Measurements from ENCODE around the gene CEP152. TPM values are rescaled to one million over a fixed set of nuclear protein-coding genes. Genes with fewer than 3 reads are reported as not detected.

CEP152 gene
- polyA plus RNA-seq, 1 donor from 2014 or later = 1.3 TPM

GRCh38 chr15:48777645-48778330 is 33.1 kb downstream of the CEP152 start:
- H3K4me2 ChIP-seq (ENCODE audit: low read length) = no peak overlapping the region
- no peak overlapping the region for H3K4me3 ChIP-seq (ENCODE audit: low read length)

GRCh38 chr15:48775546-48775945 is 35.3 kb downstream of the CEP152 start:
- TF ChIP-seq MXI1 (conservative IDR thresholded peaks at IDR 0.05; ENCODE audit: poor library complexity, severe bottlenecking) (no peak), RAD21 (conservative IDR thresholded peaks at IDR 0.05) (no peak), POLR2AphosphoS5 (IDR thresholded peaks at IDR 0.05) (no peak), EZH2 (IDR thresholded peaks at IDR 0.05; ENCODE audit: borderline replicate concordance, insufficient read depth, low read length, poor library complexity, severe bottlenecking) (no peak), SMC3 (conservative IDR thresholded peaks at IDR 0.05; ENCODE audit: poor library complexity) (no peak), REST (IDR thresholded peaks at IDR 0.05; ENCODE audit: borderline replicate concordance) (no peak), TAF1 (IDR thresholded peaks at IDR 0.05; ENCODE audit: low read depth) (no peak)
- Histone ChIP-seq H3K4me3 (ENCODE audit: low read length) (no peak overlapping the region), H3K27me3 (ENCODE audit: insufficient read depth, low read depth, low read length) (no peaks in the 10 kb centered on the region), H4K20me1 (ENCODE audit: insufficient read depth) (no peaks in the 10 kb centered on the region), H3F3A (ENCODE audit: insufficient read depth, low read length, poor library complexity, severe bottlenecking) (no peaks in the 10 kb centered on the region), H3K9ac (ENCODE audit: low read length) (no peak overlapping the region), H3K9me3 (ENCODE audit: low read length) (no peaks in the 10 kb centered on the region), H3K79me2 (replicated peaks; ENCODE audit: insufficient read depth, low read length) (no peaks in the 10 kb centered on the region), H2AFZ (ENCODE audit: low read depth, low read length) (no peak overlapping the region), H3K9me2 (ENCODE audit: insufficient read depth, low read length) (no peaks in the 10 kb centered on the region), H3K36me3 (ENCODE audit: insufficient read depth, low read length) (no peaks in the 10 kb centered on the region), H3K4me2 (ENCODE audit: low read length) (no peak overlapping the region), H3K27ac (ENCODE audit: low read length) (no peak overlapping the region)

More at GRCh38 chr15:48777645-48778330, 33.1 kb downstream of the CEP152 start:
- Histone ChIP-seq H3K27me3 (ENCODE audit: insufficient read depth, low read depth, low read length) (no peaks in the 10 kb centered on the region), H3K9me2 (ENCODE audit: insufficient read depth, low read length) (no peaks in the 10 kb centered on the region), H3K9me3 (ENCODE audit: low read length) (no peaks in the 10 kb centered on the region), H3K9ac (ENCODE audit: low read length) (no peak overlapping the region), H2AFZ (ENCODE audit: low read depth, low read length) (no peak overlapping the region), H3K27ac (ENCODE audit: low read length) (no peak overlapping the region), H4K20me1 (ENCODE audit: insufficient read depth) (no peaks in the 10 kb centered on the region), H3K36me3 (ENCODE audit: insufficient read depth, low read length) (no peaks in the 10 kb centered on the region), H3K79me2 (replicated peaks; ENCODE audit: insufficient read depth, low read length) (no peaks in the 10 kb centered on the region), H3F3A (ENCODE audit: insufficient read depth, low read length, poor library complexity, severe bottlenecking) (no peaks in the 10 kb centered on the region)
- no peak for TF ChIP-seq REST (IDR thresholded peaks at IDR 0.05; ENCODE audit: borderline replicate concordance)
- TF ChIP-seq EP300 (conservative IDR thresholded peaks at IDR 0.05; ENCODE audit: poor library complexity, severe bottlenecking) = no peak
- TF ChIP-seq SMC3 (conservative IDR thresholded peaks at IDR 0.05; ENCODE audit: poor library complexity) = no peak
- TF ChIP-seq POLR2AphosphoS5 (IDR thresholded peaks at IDR 0.05) = no peak
- no peak for TF ChIP-seq RAD21 (conservative IDR thresholded peaks at IDR 0.05)
- TF ChIP-seq TAF1 (IDR thresholded peaks at IDR 0.05; ENCODE audit: low read depth) = no peak
- TF ChIP-seq EZH2 (IDR thresholded peaks at IDR 0.05; ENCODE audit: borderline replicate concordance, insufficient read depth, low read length, poor library complexity, severe bottlenecking) = no peak
- TF ChIP-seq CTCF (IDR thresholded peaks at IDR 0.05; ENCODE audit: poor library complexity, severe bottlenecking) = no peak
- TF ChIP-seq MXI1 (conservative IDR thresholded peaks at IDR 0.05; ENCODE audit: poor library complexity, severe bottlenecking) = no peak

All from neural cell (in vitro differentiated cells).